AG04450 (cell line): ENCODE data around the gene GON7. TPM values are rescaled to one million over a fixed set of nuclear protein-coding genes. Genes with fewer than 3 reads are reported as not detected.

Experiments
- CTCF ChIA-PET: fragments of 300-600, 350-600 bp; formaldehyde crosslinking; extraction: SDS; loops from one replicate; lab custom pipeline; 2022; ENCODE audit warnings: antibody characterized with exemption, inconsistent platforms; lab: Charles Lee
- POLR2A ChIA-PET: fragments of 350-600 bp; formaldehyde crosslinking; extraction: SDS; loops from one replicate; lab custom pipeline; 2021; ENCODE audit warnings: antibody characterized with exemption, inconsistent platforms; lab: Yijun Ruan, JAX
- DNase-seq: peaks from one replicate; pipeline ENCODE4 v3.0.0-alpha.2; 2011; ENCODE audit warnings: low read depth, low spot score
- H3K27ac ChIP-seq: one replicate; pipeline ENCODE4 v1.5.1; 2012; ENCODE audit warnings: low read depth, low read length, control low read depth
- H3K27me3 ChIP-seq: one replicate; pipeline ENCODE4 v1.6.0; 2012; ENCODE audit warnings: low read length; ENCODE audit not compliant: control insufficient read depth, insufficient read depth
- H3K4me3 ChIP-seq: 2 replicates; pipeline ENCODE4 v1.5.1; 2011; ENCODE audit warnings: mild to moderate bottlenecking, low read depth, low read length, control low read depth
- H3K9me3 ChIP-seq: 2 replicates; pipeline ENCODE4 v1.5.1; 2012; ENCODE audit warnings: low read length; ENCODE audit not compliant: control insufficient read depth, insufficient read depth
- polyA plus RNA-seq: library from polyadenylated mRNA; depleted of rRNA; stranded (reverse); fragments of >200 nt; gene quantifications from 2 replicates; pipeline ENCODE4 v1.2.3, GENCODE V29; 2011
- TF ChIP-seq, protein P1 (sequence below): IDR thresholded peaks from 2 replicates; pipeline ENCODE4 v1.5.1; 2011; ENCODE audit warnings: low read depth, low read length, control low read depth, inconsistent platforms

Gene GON7
- polyA plus RNA-seq, 1 experiment: 8.2 TPM

DNA sequence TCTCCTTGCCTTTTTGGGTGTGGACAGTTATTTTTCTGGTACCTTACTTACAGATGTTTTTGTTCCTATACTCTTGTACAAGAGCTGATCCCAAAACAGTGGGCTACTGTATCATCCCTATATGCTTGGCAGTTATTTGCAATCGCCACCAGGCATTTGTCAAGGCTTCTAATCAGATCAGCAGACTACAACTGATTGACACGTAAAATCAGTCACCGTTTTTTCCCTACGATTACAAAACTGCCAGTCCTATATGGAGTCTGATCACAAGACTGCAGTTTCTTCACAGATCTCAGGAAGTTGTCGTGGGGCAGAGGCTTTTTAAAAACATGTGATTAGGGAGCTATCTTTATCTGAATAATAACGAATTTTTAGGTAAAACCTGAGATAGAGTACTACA, 20.4 kb downstream of the GON7 start:
- ChIA-PET POLR2A (no interaction called here), CTCF (interaction anchor here (1.3 to 1.5 kb wide), 2 partner anchors 8 to 20 kb away, joined by 6 to 10 read pairs; partner anchors contain the start of genes GON7 and UBR7)

DNA sequence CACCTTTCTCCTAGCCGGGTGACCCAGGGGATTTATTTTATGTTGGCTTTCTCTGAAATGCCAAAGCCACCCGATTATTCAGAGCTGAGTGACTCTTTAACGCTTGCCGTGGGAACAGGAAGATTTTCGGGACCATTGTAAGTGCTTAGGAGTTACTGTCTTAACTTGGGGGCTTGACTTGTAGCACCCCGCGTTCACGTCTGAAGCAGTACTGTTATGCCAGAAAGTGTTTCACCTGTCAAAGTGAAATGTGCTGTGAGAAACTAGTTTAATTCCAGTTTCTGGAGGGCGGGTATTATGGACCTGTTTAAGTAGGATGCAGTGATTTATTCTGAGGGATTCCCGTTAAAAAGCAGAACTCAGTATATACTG, 21.5 kb downstream of the GON7 start:
- ChIA-PET CTCF (interaction anchor here (1.0 to 3.8 kb wide), 3 partner anchors 22 to 358 kb away, joined by 3 to 13 read pairs (median 8); partner anchors contain the start of genes GON7 and UBR7), POLR2A (interaction anchor here (0.6 to 1.9 kb wide), 6 partner anchors 10 to 216 kb away, joined by 3 to 12 read pairs (median 6); partner anchors contain the start of genes GON7, ITPK1 and UBR7)
- DNase-seq: no peak
- peak overlapping the region; percentile 69 for H3K27ac ChIP-seq
- TF ChIP-seq, protein P1, sequence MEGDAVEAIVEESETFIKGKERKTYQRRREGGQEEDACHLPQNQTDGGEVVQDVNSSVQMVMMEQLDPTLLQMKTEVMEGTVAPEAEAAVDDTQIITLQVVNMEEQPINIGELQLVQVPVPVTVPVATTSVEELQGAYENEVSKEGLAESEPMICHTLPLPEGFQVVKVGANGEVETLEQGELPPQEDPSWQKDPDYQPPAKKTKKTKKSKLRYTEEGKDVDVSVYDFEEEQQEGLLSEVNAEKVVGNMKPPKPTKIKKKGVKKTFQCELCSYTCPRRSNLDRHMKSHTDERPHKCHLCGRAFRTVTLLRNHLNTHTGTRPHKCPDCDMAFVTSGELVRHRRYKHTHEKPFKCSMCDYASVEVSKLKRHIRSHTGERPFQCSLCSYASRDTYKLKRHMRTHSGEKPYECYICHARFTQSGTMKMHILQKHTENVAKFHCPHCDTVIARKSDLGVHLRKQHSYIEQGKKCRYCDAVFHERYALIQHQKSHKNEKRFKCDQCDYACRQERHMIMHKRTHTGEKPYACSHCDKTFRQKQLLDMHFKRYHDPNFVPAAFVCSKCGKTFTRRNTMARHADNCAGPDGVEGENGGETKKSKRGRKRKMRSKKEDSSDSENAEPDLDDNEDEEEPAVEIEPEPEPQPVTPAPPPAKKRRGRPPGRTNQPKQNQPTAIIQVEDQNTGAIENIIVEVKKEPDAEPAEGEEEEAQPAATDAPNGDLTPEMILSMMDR: no peak
- H3K27me3 ChIP-seq: no peaks in the 10 kb centered on the region
- no peaks in the 10 kb centered on the region for H3K9me3 ChIP-seq
- peak overlapping the region; percentile 98 for H3K4me3 ChIP-seq

More for the DNA sequence above, 20.4 kb downstream of the GON7 start:
- H3K27me3 ChIP-seq: no peaks in the 10 kb centered on the region
- H3K9me3 ChIP-seq: no peaks in the 10 kb centered on the region
- no peak overlapping the region for H3K27ac ChIP-seq
- TF ChIP-seq, protein P1: no peak
- no peak overlapping the region for H3K4me3 ChIP-seq
- no peak for DNase-seq

DNA sequence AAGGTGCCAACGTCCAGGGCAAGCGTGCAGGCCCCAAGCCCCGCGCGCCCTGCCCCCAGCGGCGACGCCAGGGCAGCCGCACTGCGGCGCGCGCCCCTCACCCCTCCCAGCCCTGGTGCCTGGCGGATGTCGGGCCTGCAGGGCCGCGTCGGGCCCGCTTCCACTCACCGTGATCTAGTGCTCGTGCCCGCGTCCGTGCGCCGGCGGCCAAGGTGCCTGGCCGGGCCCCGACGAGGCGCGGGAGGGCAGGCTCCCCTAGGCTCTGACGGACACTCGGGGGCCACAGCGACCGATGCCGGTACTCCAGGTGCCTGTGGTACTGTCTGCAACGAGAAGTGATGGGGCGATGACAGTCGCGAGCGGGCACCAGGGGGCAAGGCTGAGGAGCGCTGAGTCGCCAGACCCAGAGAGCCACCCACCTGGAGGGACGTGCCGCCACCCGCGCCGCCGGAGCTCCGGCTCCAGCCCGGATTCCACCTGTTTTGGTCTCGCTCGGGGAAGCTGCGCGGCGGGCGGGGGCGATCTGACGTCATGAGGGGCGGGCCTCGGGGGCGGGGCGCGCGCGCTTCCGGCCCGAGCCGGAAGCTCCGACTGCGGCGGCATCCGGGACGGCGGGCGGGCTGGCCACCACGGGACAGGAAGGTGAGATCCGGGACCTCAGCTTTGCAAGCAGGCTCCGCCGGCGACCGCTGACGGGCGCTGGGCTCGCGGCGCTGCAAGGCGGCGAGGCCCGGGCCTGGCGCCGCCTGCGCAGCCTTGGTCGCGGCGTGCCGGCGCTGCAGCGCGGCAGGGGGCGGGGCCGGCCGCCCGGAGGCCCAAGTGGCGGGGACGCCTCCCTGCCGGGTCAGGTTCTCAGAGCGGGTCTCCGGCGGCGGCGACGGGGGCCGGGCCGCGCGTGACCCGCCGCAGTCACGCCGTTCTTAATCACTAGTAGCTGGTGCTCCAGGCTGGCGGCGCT, 22.2 kb downstream of the GON7 start, which contains the start of the genes LYSET and MOAP1:
LYSET (plus strand) TSS at position 927 of the 958 bp plus-strand sequence. CDS start 89 bp downstream, outside the sequence.
MOAP1 (minus strand) TSS at position 507 of the 958 bp plus-strand sequence. CDS start 655 bp downstream, outside the sequence.
- H3K27ac ChIP-seq: peak within 1 kb of the TSS; percentile 69
- H3K27me3 ChIP-seq: no peaks in the 10 kb centered on the region
- POLR2A ChIA-PET: interaction anchor here (0.6 to 1.9 kb wide), 6 partner anchors 10 to 216 kb away, joined by 3 to 12 read pairs (median 6); partner anchors contain the start of genes GON7, ITPK1 and UBR7
- CTCF ChIA-PET: interaction anchor here (0.9 to 3.8 kb wide), 4 partner anchors 16 to 358 kb away, joined by 3 to 13 read pairs (median 6); partner anchors contain the start of genes GON7 and UBR7
- no peaks in the 10 kb centered on the region for H3K9me3 ChIP-seq
- TF ChIP-seq, protein P1: no peak
- H3K4me3 ChIP-seq: peak within 1 kb of the TSS; percentile 98
- peak; percentile 36 for DNase-seq

DNA sequence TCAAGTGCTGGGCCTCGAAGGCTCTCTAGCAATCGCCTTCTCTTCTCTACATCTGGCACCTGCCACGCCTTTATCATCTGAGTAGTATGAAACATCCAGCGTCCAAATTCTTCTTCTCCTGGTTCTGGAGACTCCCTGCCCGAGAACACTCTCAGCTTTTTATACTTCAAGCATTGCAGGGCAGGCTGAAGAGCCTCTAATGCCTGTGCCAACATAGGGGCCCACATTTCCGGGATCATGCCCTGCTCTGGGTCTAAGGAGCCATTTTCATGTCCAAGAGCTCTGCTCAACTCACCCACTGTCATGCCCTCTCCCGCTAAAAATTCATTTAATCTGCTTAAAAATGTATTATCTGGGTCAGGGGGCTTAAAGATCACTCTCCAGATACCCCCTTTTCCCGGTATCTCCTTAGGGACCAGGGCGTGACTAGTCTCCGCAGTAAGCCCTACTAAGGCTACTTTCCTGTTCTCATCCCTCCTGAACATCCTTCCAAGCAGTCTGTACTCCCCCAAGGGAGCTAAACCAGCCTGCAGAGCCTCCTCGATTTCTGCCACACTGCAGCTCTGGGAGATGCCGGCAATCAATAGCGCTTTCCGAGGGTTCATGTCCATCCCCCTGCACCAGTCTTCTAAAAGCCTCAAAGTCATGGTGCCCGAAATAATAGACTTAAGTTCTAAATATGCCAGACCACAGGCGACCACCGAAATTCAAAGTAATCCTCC, 23.1 kb downstream of the GON7 start:
- CTCF ChIA-PET: interaction anchor here (0.9 to 3.8 kb wide), 4 partner anchors 8 to 71 kb away, joined by 3 to 13 read pairs (median 6); partner anchors contain the start of genes GON7 and UBR7
- no peak for DNase-seq

More for the DNA sequence above, 23.1 kb downstream of the GON7 start:
- no peaks in the 10 kb centered on the region for H3K27me3 ChIP-seq
- peak overlapping the region; percentile 98 for H3K4me3 ChIP-seq
- TF ChIP-seq, protein P1: no peak
- no peak overlapping the region for H3K27ac ChIP-seq
- H3K9me3 ChIP-seq: no peaks in the 10 kb centered on the region
- POLR2A ChIA-PET: interaction anchor here (1.9 kb wide), 1 partner anchor 9 kb away, joined by 10 read pairs; no protein-coding TSS in a partner anchor
